ENCODE results near the gene LRTM2.

LRTM2 gene

DNA sequence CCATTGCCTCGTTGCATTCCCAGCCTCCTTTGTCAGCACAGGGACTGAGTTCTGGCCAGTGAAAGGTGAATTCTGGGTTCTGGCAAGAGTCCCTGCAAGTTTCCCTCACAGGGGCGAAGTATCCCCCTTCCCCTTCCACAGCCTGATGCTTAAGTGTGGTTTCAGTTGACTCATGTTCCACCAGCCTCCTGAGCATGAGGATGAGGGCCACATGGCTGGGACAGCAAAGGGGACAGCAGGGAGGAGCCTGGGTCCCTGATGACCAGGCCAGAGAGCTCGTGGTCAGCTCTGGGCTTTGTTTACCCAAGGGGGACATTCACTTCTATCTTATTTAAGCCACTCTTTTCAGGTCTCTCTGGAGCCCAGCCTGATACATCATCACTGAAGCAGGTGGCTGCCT, 61.6 kb downstream of the LRTM2 start:
- Histone ChIP-seq H3K27ac (replicated peaks) (no peak overlapping the region), H3K27me3 (ENCODE audit: insufficient read depth, poor library complexity, severe bottlenecking) (no peaks in the 10 kb centered on the region), H3K4me3 (replicated peaks; ENCODE audit: insufficient read depth, low read length) (no peak overlapping the region)
- no peak for DNase-seq (ENCODE audit: low read depth in 1 of 2, low spot score in 1 of 2)
- TF ChIP-seq GABPA (IDR thresholded peaks at IDR 0.05; ENCODE audit: low read depth) = no peak
- TF ChIP-seq SPI1 (IDR thresholded peaks at IDR 0.05; ENCODE audit: borderline replicate concordance, low read depth) = no peak
- TF ChIP-seq, protein P1, sequence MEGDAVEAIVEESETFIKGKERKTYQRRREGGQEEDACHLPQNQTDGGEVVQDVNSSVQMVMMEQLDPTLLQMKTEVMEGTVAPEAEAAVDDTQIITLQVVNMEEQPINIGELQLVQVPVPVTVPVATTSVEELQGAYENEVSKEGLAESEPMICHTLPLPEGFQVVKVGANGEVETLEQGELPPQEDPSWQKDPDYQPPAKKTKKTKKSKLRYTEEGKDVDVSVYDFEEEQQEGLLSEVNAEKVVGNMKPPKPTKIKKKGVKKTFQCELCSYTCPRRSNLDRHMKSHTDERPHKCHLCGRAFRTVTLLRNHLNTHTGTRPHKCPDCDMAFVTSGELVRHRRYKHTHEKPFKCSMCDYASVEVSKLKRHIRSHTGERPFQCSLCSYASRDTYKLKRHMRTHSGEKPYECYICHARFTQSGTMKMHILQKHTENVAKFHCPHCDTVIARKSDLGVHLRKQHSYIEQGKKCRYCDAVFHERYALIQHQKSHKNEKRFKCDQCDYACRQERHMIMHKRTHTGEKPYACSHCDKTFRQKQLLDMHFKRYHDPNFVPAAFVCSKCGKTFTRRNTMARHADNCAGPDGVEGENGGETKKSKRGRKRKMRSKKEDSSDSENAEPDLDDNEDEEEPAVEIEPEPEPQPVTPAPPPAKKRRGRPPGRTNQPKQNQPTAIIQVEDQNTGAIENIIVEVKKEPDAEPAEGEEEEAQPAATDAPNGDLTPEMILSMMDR (IDR thresholded peaks at IDR 0.05; ENCODE audit: insufficient read depth, low read length) = no peak
- TF ChIP-seq, protein P2, sequence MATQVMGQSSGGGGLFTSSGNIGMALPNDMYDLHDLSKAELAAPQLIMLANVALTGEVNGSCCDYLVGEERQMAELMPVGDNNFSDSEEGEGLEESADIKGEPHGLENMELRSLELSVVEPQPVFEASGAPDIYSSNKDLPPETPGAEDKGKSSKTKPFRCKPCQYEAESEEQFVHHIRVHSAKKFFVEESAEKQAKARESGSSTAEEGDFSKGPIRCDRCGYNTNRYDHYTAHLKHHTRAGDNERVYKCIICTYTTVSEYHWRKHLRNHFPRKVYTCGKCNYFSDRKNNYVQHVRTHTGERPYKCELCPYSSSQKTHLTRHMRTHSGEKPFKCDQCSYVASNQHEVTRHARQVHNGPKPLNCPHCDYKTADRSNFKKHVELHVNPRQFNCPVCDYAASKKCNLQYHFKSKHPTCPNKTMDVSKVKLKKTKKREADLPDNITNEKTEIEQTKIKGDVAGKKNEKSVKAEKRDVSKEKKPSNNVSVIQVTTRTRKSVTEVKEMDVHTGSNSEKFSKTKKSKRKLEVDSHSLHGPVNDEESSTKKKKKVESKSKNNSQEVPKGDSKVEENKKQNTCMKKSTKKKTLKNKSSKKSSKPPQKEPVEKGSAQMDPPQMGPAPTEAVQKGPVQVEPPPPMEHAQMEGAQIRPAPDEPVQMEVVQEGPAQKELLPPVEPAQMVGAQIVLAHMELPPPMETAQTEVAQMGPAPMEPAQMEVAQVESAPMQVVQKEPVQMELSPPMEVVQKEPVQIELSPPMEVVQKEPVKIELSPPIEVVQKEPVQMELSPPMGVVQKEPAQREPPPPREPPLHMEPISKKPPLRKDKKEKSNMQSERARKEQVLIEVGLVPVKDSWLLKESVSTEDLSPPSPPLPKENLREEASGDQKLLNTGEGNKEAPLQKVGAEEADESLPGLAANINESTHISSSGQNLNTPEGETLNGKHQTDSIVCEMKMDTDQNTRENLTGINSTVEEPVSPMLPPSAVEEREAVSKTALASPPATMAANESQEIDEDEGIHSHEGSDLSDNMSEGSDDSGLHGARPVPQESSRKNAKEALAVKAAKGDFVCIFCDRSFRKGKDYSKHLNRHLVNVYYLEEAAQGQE (IDR thresholded peaks at IDR 0.05; ENCODE audit: insufficient replicate concordance, low read depth) = no peak

- TF ChIP-seq, protein P2 (IDR thresholded peaks at IDR 0.05; ENCODE audit: insufficient replicate concordance, low read depth) = no peak
- TF ChIP-seq POLR2AphosphoS5 (IDR thresholded peaks at IDR 0.05; ENCODE audit: low read depth) = no peak
- TF ChIP-seq, protein P1 (IDR thresholded peaks at IDR 0.05; ENCODE audit: insufficient read depth, low read length) = no peak
- TF ChIP-seq GABPA (IDR thresholded peaks at IDR 0.05; ENCODE audit: low read depth) = no peak
- TF ChIP-seq SPI1 (IDR thresholded peaks at IDR 0.05; ENCODE audit: borderline replicate concordance, low read depth) = no peak
- no peak for DNase-seq (ENCODE audit: low read depth in 1 of 2, low spot score in 1 of 2)
- no peak overlapping the region for H3K27ac ChIP-seq (replicated peaks)
- no peak overlapping the region for H3K4me3 ChIP-seq (replicated peaks; ENCODE audit: insufficient read depth, low read length)
- no peaks in the 10 kb centered on the region for H3K27me3 ChIP-seq (ENCODE audit: insufficient read depth, poor library complexity, severe bottlenecking)
Measured at GRCh38 chr12:1882405-1882804, 62.0 kb downstream of the LRTM2 start.

DNA sequence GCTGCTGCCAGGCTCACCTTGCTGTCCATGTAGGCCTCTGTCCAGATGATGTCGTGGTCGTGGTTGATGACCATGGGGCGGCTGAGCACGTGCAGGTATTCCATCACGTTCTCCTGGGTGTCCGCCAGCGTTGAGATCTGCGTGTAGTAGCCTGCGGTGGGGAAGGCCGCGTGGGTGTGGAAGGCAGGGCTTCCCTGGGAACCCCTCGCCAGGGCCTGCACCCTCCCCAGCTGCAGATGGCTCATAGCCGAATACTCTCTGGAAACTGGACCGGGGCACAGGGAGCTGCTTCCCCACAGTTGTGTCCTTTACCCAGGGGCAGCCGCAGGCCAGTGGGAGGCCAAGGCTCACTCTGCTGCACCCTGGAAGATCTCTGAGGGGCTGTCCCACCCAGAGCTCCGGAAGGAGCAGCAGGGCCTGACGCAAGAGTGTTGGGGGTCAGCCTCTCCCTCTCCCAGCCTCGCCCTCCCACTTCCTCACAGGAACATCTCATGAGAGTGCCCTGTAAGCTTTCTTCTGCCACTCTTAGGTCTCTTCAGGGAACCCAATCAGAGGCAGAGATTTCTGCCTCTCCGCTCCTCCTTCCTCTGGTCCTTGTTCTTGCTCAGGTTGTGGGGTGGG, 62.6 kb downstream of the LRTM2 start:
- no peak for TF ChIP-seq SPI1 (IDR thresholded peaks at IDR 0.05; ENCODE audit: borderline replicate concordance, low read depth)
- TF ChIP-seq POLR2AphosphoS5 (IDR thresholded peaks at IDR 0.05; ENCODE audit: low read depth) = no peak
- no peak for TF ChIP-seq GABPA (IDR thresholded peaks at IDR 0.05; ENCODE audit: low read depth)
- TF ChIP-seq, protein P1 (IDR thresholded peaks at IDR 0.05; ENCODE audit: insufficient read depth, low read length) = no peak
- TF ChIP-seq, protein P2 (IDR thresholded peaks at IDR 0.05; ENCODE audit: insufficient replicate concordance, low read depth) = no peak
- no peak overlapping the region for H3K27ac ChIP-seq (replicated peaks)
- DNase-seq (ENCODE audit: low read depth in 1 of 2, low spot score in 1 of 2) = no peak
- H3K27me3 ChIP-seq (ENCODE audit: insufficient read depth, poor library complexity, severe bottlenecking) = no peaks in the 10 kb centered on the region
- H3K4me3 ChIP-seq (replicated peaks; ENCODE audit: insufficient read depth, low read length) = no peak overlapping the region

Data from HL-60 (cell line).